GM18517 (cell line): ENCODE measurements around the gene ERBB4.
"Not testable (repeated sequence)": the region's sequence is repeated elsewhere in the genome, so short reads cannot be mapped to it uniquely, and the experiment has no call there.

Experiments
- ATAC-seq: cut with Tn5 transposase; IDR thresholded peaks from one replicate; pipeline ENCODE4 v1.9.1; 2021; ENCODE audit warnings: mild to moderate bottlenecking, moderate library complexity; ENCODE audit not compliant: unreplicated experiment

ERBB4 gene

GRCh38 chr2:212311807-212312404 lies 226.7 kb downstream of the ERBB4 start:
- no peak for ATAC-seq

- ATAC-seq, result no peak
Measured at GRCh38 chr2:212299943-212300342, 238.7 kb downstream of the ERBB4 start.

DNA sequence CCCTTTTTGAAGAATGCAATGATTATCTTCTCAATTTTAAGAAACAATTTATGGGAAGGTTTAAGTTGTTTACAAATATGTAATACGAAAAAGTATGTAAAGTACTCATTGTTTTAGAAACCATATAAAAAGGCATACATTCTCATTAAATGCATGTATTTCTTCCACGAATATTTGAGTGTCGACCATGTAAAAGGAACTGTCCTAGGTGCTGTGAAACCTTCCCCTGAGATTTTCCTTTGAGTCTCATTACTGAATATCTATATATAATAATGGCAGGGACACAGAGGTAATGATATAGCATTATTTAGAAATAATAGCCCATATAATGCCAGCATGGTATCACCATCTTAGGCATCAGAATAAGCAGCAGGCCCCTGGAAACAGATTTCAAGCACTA lies 239.3 kb downstream of the ERBB4 start:
- no peak for ATAC-seq

- ATAC-seq, result no peak
Measured at GRCh38 chr2:212295571-212295970, 243.0 kb downstream of the ERBB4 start.

GRCh38 chr2:212294816-212295215 lies 243.8 kb downstream of the ERBB4 start:
- no peak for ATAC-seq

DNA sequence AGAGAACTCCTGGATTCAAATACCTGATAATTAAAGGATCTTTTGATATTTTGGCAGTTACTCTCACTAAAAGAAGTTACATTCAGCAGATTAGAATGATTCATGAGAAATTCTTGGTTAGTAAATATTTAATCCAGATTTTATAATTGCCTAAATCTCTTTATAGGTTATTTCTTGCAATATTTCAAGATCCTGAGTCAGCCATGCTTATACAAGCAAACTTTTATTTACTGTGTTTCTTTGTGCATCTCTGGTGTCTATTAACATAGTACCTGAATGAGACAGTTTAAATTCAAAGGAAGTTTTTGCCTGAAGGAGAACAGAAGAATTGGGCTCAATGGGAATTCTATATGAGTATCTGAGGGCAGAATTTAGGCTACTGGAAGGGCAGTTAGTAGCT lies 249.3 kb downstream of the ERBB4 start:
- no peak for ATAC-seq

- ATAC-seq, result no peak
Measured at GRCh38 chr2:212288308-212288707, 250.3 kb downstream of the ERBB4 start.

DNA sequence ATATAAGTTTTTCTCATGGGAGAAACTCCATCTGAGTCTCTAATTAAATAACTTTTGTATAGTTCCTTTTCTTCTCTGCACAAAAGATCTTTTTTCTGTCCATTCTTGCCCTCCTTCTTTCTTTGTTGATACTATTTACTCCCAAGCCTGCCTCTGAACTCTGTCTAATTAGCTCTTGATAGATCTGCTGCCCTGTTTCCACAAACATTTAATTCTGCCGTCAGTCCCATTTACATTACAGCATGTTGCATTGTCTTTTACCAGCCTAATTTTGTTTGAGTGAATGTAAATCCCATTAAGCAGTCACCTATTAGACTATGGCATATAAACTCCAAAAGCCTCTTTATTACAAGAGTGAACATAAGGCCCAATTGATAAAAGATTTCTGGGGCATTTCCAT lies 254.4 kb downstream of the ERBB4 start:
- ATAC-seq, result no peak

GRCh38 chr2:212282671-212283261 lies 255.8 kb downstream of the ERBB4 start:
- ATAC-seq, result no peak

GRCh38 chr2:212276813-212277212 lies 261.8 kb downstream of the ERBB4 start:
- ATAC-seq, result no peak

GRCh38 chr2:212274215-212274614 lies 264.4 kb downstream of the ERBB4 start:
- no peak for ATAC-seq

DNA sequence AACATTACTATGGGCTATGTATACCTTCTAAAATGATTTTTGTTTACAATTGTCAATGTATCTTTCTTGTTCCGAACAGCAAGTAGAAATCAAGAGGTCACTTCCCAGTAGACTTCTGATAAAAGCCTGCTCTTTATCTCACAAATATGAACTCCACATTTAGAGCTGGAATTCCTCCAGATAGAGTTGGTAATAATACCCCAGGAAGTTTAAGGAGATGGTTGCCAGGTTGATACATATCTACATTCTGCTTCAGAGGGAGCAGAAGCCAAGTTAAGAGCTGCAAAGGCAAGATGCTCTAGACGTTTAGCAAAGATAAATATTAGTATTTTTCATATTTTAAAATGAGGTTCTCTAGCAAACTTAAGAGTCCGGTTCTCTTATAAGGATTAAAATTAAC lies 267.0 kb downstream of the ERBB4 start:
- ATAC-seq, result no peak

- no peak for ATAC-seq
Measured at GRCh38 chr2:212269005-212269404, 269.6 kb downstream of the ERBB4 start.

GRCh38 chr2:212266297-212266696 lies 272.3 kb downstream of the ERBB4 start:
- no peak for ATAC-seq

GRCh38 chr2:212265777-212266176 lies 272.8 kb downstream of the ERBB4 start:
- no peak for ATAC-seq

- ATAC-seq, result no peak
Measured at GRCh38 chr2:212264187-212264586, 274.4 kb downstream of the ERBB4 start.

GRCh38 chr2:212259226-212259625 lies 279.4 kb downstream of the ERBB4 start:
- no peak for ATAC-seq

DNA sequence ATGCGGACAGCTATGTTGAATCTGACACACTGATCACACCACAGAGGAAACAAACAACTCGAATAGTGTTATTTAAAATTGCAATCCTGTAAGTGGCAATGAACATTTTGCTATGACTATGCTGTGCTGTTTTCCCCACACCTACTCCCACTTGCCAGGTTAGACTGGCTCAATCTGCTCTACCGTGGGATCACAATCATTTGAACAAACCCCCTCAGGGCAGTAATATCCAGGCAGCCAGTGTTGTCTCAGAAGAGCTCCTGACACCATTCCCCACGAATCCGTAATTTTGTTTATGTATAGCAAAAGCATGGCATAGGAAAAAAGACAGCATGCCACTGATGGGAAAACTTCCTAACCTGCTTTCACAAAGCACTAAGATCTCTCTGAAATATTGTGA lies 284.3 kb downstream of the ERBB4 start:
- no peak for ATAC-seq

DNA sequence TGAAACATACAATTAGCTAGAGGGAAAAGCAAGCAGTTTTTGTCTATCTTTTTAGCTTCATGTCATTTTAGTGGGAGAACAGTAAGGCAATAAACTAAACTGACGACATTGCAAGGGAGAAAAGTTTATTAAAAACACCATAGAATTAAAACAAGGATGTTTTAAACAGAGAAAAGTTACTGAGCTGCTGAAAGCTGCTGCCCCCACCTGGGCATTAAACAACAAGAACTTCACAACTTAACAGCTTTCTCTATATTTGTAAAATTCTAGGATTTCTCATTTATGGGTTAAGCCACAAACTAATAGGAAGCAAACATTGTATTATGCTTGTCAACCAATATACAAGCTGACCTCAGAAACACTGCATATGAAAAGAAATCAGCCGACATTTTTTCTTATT lies 289.2 kb downstream of the ERBB4 start:
- ATAC-seq, result no peak

- ATAC-seq, result no peak
Measured at GRCh38 chr2:212245880-212246279, 292.7 kb downstream of the ERBB4 start.

DNA sequence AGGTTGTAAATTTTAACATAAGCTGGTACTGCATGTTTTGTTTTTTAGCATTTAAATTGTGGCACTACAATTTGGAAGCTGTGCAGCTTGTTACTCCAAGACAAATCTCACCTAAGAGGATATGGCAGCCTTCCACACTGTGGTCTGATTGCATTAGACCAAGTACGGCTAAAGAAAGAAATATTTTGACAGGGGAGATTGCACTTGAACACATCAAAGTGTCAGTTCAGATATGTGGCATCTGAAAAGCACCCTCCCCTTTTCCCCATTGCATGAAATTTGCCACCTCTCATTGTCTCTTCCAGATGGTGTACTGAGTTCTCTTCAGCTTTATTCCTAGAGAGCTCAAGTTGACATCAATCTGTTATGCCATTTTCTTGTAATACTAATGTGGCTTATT lies 295.9 kb downstream of the ERBB4 start:
- no peak for ATAC-seq

DNA sequence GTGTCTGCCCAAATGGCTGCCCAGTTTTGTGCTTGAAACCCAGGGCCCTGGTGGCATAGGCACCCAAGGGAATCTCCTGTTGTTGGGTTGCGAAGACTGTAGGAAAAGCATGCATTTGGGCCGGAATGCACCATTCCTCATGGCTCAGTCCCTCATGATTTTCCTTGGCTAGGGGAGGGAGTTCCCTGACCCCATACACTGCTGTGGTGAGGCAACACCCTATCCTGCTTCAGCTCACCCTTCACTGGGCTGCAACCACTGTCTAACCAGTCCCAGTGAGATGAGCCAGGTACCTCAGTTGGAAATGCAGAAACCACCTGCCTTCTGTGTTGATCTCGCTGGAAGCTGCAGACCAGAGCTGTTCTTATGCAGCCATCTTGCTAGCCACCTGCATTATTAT lies 300.4 kb downstream of the ERBB4 start:
- ATAC-seq, result not testable (repeated sequence)
